Measurements from ENCODE around the gene CDC42EP4.
"Not testable (repeated sequence)": the region's sequence is repeated elsewhere in the genome, so short reads cannot be mapped to it uniquely, and the experiment has no call there.

Gene CDC42EP4

GRCh38 chr17:73318836-73319235, 7.0 kb upstream of the CDC42EP4 start:
- no peak for DNase-seq

DNA sequence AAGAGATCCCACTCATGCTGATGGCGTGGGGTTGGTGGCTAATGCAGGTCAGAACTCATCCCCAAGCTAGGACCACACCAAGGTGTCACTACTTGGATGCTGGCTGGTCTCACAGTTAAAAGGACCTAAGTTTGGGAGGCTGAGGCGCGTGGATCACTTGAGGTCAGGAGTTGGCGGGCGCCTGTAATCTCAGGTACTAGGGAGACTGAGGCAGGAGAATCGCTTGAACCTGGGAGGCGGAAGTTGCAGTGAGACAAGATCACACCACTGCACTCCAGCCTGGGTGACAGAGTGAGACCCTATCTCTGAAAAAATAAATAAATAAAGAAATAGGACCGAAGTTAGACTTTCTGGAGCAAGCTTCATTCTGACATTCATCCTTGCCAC, 6.6 kb upstream of the CDC42EP4 start:
- DNase-seq, result no peak

DNA sequence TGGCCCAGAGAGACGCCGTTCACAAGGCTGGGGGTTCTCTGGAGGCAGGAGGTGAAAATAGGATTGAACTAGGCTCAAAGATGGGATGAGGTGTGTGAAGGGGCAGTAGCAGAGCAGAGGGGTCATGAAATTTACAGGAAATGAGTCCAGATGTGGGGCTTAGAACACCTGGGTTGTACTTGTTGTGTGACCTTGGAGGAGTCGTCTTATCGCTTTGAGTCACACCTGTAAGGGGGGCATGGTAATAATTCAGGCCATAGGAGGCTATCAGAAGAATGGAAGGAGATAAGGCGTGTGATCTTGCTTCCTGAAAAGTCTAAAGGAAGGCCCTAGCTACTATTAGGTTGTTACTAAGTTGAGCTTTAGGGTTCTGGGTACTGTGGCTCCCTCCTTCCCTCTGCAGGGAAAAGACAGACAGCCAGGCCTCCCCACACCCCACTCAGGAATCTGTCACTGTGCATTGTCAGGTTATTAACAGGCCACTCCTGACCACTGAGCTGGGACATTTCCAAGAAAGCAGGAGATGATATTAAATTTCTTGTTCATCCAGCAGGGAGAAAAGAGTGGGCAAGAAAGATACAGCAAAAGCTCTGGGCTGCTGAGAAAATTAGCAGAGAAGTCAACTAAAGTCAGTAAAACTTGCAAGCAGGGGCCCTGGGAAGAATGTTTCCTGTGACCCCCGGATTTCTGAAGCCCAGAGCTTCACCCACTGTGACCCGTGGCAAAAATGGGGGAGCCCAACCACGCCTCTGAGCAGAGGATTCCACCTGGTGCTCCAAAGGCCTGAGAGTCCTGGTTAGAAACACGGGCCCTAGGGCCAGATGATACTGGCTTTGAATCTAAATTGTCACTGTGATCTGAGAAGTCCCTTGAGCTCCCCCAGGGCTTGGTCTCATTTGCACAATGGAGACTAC, 6.0 kb upstream of the CDC42EP4 start:
- DNase-seq, result no peak

- DNase-seq, result no peak
These were observed 5.2 kb upstream of the CDC42EP4 start for GRCh38 chr17:73316919-73317505.

DNA sequence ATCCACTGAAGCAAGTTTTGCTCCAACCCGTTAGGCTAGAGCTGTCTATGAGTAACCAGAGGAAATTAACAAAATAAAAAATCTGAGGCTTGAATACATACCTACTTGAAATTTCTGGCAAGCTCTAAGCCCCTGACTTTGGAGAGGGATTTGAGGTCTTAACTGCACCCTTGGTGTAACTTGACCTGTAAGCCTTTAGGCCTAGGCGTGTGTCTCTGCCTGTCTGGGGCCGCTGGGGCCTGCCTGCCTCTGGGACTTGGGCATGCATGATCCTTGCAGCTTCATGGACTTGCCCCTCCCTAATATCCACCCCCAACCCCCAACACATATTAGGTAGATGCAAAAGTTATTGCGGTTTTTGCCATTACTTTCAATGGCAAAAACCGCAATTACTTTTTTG, 3.7 kb upstream of the CDC42EP4 start:
- no peak for DNase-seq

DNA sequence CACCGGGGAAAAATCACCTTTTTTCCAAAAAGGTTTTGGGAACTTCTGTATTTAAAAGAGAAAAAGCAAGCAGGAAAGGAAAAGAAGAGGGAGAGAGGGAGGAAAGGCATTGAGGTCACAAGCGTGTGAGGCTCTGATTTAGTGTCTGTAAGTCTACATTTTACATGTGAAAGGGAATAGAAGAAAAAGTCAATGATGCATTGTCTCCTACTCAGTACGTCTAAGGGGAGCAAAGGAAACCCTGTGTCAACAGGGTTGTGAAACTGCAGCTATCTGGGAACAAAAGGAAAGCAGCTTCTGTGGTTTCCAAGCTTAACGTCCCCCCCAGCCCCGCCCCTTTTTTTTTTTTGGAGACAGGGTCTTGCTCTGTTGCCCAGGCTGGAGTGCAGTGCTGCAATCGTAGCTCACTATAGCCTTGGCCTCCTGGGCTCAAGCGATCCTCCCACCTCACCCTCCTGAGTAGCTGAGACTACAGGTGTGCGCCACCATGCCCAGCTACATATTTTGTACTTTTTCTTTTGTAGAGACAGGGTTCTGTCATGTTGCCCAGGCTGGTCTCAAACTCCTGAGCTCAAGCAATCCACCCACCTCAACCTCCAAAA, 1.8 kb upstream of the CDC42EP4 start:
- DNase-seq, result no peak

DNA sequence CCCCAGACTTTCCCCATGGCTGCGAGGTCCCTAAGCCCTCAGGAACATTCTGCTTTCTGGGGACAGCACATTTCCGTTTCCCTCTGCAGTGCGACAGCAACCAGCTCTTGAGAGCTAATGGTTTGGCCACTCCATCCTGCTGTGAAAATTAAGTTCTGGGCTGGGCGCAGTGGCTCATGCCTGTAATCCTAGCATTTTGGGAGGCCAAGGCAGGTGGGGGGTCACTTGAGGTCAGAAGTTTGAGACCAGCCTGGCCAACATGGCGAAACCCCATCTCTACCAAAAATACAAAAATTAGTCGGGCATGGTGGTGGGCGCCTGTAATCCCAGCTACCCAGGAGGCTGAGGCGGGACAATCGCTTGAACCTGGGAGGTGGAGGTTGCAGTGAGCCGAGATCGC, 1.1 kb upstream of the CDC42EP4 start:
- DNase-seq, result not testable (repeated sequence)

DNA sequence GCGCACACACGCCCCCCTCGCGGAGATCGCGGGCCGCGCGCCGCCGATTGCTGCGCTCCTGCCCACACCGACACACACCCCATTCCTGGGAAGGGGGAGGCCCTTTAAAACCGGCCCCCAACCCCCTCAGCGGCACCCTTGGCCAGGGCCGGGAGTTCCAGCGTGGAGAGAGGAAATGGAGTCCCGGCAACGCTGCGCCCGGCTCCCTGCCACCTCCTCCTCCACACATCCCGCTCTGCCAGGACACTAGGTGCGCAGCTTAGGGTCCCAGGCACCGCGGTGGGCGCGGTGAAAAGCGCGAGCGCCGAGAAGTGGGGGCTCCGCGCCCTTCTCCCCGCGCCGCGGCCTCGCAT, 397 bp downstream of the CDC42EP4 start:
- DNase-seq, result no peak

- DNase-seq, result no peak
These were observed 1.8 kb downstream of the CDC42EP4 start for GRCh38 chr17:73309727-73310596.

DNA sequence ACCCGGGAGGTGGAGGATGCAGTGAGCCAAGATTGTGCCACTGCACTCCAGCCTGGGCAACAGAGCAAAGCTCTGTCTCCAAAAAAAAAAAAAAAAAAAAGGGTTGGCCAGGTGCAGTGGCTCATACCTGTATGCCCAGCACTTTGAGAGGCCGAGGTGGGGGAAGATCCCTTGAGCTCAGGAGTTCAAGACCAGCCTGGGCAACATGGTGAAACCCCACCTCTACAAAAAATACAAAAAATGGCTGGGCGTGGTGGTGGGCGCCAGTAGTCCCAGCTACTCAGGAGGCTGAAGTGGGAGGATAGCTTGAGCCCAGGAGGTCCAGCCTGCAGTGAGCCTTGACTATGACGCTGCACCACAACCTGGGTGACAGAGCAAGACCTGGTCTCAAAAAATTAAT, 2.8 kb downstream of the CDC42EP4 start:
- DNase-seq, result not testable (repeated sequence)

GRCh38 chr17:73308017-73308823, 3.6 kb downstream of the CDC42EP4 start:
- DNase-seq, result no peak

GRCh38 chr17:73307130-73307529, 4.7 kb downstream of the CDC42EP4 start:
- no peak for DNase-seq

DNA sequence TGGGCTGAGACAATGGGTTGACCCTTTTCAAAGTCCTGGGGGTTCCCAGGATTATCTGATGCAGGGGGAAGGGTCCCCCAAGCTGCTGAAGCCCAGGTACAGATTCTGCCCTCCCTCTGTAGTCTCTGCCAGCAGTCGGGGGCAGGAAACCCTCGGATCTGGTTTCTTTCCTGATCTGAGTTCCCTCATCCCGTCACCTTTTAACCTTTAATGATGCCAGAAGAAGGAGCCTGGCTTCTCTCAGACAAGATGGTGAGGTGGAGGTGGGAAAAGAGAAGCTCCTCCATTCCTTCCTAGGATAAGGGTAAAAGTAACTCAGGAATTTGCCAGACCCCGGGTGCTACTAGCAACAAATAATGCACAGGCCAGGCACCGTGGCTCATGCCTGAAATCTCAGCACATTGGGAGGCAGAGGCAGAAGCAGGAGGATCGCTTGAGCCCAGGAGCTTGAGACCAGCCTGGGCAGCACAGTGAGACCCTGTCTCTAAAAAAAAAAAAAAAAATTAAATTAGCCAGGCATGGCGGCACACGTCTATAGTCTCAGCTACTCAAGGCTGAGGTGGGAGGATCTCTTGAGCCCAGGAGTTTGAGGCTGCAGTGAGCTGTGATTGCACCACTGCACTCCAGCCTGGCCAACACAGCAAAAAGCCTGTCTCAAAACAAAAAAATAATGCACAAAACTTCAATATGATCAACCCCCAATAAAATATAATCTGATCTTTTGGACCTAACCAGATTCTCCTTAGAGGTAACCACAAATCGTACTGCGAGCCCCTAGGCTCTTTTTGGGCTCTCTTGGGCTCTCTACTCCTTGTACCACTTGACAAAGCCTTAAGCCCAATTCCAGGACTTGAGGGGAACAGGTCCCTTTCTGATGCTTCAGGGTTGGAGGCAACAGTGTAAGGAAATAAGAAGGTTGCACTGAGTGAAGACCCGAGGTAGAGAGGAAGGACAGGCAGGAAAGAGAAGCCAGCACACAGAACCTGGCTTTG, 5.7 kb downstream of the CDC42EP4 start:
- DNase-seq, result no peak

DNA sequence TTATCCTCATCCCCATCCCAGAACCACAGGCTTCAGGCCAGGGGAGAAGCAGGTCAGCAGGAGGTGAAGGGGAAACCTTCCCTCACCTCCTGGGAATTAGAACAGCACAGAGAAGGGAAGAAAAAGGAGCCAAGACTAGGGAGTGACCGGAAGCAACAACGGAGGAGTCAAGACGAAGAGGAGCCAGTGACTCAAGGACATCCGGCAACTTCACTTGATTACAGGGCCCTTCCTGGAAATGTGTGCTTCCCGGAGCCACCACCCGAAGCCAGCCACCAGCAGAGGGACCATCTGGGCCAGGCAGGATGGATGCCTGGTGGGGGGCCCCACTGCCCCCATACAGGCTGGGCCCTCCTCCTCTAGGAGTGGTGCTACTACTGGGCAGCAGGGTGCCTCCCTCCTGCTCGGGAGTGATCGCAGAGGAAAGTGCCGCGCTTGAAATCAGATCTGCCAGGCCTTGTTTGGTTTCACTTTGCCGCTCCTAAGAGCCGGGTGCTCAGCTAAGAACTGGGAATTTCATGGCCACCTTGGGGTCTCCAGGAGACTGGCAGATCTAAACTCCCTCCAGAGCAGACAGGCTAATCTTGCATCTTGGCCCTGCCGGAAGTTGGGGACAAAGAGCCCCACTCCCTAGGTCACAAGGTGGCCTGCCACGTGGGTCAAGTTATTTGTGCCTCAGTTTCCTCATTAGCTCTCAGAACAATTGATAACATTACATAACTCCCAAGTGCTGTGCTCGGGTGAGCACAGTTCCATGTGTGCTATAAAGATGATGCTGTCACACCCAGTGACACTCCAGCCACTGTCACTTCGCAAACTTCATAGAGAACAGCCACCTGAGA, 6.6 kb downstream of the CDC42EP4 start:
- DNase-seq, result no peak

GRCh38 chr17:73304438-73304837, 7.4 kb downstream of the CDC42EP4 start:
- DNase-seq, result no peak

DNA sequence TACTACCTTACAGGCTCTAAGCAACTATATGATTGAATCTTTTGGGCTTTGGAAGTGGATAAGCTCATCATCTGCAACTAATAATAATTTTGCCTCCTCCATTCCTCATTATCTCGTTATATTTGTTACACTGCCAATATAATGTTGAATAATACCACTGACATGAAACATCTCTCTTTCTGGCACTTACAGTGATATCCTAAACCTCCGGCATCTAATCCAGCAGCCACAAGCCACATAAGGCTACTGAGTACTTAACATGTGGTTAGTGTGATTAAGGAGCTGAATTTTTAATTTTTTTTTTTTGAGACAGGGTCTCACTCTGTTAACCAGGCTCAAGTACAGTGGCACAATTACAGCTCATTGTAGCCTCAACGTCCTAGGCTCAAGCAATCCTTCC, 9.6 kb downstream of the CDC42EP4 start:
- no peak for DNase-seq

GRCh38 chr17:73301369-73301768, 10.4 kb downstream of the CDC42EP4 start:
- DNase-seq, result no peak

GRCh38 chr17:73300392-73300791, 11.4 kb downstream of the CDC42EP4 start:
- DNase-seq, result no peak

DNA sequence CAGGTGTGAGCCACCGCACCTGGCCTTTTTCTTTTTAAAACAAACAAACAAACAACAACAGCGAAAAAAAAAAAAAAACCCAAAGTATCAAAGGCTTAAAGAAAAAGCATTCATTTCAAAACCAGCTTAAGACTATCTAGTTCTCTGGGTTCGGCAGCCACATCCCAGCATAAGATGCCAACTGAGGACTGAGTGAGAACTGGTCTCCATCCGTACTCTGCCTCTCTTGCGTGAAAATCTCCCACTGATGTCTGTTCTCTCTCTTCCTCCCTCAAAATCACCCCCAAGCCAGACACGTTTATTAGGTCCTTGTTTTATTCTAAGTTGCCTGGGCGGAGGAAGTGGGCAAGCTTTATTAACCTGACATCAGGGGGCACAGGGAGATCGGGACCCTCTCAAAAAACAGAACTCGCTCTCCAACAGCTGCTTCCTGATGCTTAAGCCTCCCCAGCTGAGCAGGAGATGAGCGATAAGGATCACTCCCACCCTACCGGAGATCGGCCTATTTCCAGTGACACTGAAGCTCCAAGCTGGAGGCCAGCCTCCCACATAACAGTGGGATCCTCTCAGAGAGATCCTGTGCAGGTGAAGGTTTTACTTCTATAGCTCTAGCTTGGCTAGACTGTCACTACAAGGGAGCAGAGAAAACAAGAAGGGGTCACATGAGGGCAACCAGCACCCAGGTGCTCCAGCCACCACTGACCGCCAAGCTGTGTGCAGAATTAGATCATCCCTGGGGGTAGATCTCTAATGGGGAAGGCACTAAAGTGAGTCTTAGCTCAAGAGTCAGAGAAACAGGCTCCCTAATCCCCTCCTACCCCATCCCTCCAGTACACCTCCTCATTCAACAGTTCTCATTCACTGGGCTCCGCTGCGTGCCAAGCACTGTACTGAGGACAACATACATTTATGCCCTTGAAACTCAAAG, 13.6 kb downstream of the CDC42EP4 start:
- no peak for DNase-seq
